DMS53 (cell line): Measurements from ENCODE around the gene AKR1E2.

Experiments
- DNase-seq: peaks from one replicate; lab custom pipeline; 2025; lab: John Stamatoyannopoulos, UW

AKR1E2 gene

DNA sequence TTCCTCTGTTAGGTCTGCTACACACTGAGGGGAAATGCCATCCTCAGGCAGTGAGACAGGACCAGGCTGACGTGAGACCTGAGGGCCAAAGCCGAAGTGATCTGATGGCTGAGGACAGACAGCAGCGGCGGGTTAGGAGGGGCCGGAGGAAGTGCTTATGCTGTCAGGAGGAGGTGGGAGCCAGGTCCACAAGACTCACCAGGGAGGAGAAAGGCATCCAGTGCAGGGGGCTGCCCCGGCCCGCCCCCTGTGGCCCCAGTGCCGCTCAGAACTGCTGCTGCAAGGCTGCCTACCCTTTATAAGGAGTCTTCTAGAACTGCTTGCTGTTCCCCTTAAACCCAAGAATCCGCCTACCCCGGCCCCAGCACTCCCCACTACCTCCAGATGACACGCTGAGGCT lies 19.8 kb downstream of the AKR1E2 start:
- DNase-seq: no peak

DNA sequence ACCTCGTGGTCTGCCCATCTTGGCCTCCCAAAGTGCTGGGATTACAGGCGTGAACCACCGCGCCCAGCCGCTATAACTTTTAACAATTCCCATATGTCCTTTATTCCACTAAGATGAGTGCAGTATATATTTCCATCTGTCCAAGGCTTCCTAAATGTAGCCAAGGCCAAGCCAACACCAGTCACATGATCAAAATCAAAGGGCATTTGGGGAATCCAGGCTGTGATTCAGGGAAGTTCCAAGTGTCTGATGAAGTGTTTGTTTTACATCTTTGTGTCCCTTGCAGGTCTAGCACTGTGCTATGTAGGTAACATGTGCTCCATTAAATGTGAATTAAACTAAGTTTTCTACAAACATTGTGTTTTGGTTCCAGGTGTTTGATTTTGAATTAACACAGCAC lies 20.8 kb downstream of the AKR1E2 start:
- DNase-seq: no peak

DNA sequence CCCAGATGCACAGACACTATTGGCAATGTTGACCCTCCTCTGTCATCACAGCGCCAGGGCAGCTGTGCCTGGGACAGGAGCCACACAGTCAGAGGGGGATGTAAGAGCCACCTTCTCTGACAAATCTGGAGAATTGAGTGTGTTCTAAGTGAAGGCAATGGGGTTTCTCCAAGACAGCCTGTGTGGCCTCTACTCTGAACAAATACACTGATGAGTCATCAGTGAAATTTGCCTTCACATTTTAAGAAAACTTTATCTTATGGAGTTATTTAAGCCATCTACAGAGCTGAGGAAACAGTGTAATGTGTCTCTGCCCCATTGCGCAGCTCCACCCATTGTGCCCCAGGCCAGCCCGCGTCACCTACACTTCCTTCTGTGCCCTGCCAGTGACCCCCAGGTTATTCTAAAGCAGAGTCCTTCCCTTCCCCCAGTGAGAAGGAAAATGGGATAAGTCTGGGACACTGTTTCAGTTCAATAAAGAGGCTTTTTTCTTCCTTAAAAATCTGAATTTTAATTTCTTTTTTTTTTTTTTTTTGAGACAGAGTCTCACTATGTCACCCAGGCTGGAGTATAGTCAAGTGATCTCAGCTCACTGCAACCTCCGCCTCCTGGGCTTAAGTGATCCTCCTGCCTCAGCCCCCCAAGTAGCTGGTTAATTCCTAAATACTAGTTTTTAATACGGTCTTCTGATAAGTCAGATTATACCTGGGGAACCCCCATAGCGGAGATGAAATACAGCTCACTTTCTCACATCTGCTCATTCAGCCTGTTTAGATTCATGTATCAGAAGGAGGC lies 21.8 kb downstream of the AKR1E2 start:
- no peak for DNase-seq

DNA sequence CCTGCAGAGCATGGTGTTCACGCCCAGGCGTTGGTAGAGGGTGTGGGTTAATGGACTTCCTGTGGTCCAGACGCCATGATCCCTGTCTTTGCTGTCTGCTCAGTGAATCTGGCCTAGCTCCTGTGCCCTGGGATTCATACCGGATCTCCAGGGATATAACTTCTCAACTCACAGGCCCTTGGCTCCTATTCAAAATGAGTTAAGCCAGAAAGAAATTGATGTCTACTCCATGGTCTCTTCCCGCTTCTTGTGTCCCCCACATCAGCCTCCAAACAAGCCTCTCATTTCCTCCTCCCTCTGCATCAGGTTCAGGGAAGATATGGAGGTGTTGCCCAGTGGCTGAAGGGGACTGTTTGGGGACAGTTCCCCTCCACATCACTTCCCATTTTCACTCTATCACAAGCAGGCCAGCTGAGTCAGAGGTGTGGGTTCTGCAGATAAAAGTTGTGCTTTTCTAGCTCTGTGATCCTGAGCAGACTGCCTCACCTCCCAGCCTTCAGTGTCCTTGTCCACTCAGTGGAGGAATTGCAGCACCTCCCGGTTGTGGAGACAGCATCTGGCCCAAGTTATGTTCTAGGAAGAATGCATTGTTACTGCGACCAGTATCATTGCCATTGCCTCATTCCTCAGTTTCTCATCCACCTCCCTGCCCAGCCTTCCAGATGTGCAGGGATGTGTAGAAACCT lies 22.5 kb downstream of the AKR1E2 start:
- no peak for DNase-seq

DNA sequence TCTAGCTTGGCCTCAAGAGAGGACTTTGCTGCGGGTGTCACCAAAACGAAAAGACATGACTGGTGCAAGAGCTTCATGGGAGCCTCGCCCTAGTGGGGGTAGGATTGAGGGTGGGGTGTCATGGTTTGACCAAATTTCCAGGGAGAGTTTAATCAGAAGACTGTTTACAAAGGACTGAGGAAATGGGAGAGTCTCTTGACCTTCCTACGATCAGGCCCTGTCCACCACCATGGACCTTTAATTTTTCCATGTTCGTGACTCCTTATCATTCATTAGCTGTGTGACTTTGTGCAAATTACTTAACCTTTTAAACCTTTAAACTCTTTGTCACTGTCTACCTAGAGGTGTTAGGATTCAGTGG lies 23.0 kb downstream of the AKR1E2 start:
- no peak for DNase-seq

DNA sequence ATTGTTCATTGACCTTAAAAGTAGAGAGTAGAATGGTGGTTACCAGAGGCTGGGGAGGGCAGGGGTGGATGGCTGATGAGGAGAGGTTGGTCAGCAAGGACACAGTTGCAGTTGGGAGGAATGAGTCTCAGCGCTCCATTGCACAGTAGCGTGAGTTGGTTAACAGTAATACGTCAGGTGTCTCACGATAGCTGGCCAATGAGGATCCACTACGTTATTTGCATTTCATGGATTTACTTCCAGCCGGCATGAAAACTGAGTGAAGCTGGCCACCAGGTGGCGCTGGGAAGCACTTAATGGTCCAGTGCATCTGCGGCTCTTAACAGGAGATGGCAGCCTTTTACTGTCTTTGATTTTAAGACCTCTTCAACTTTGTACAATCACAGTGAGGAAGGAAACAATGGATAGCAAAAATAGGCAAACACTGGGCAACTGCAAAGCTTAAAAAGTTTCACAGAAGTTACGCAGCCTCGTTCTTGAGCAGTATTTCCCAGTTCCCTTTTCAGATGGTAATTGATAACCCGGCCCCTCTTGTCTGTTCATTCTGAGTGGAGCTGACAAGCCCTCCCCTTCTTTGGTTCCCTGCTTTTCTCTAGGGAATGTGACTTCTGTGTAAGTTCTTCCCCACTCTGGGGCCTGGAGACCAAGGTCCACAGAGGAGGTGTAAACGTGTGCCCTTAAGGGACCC lies 23.7 kb downstream of the AKR1E2 start:
- peak; percentile 94 for DNase-seq

DNA sequence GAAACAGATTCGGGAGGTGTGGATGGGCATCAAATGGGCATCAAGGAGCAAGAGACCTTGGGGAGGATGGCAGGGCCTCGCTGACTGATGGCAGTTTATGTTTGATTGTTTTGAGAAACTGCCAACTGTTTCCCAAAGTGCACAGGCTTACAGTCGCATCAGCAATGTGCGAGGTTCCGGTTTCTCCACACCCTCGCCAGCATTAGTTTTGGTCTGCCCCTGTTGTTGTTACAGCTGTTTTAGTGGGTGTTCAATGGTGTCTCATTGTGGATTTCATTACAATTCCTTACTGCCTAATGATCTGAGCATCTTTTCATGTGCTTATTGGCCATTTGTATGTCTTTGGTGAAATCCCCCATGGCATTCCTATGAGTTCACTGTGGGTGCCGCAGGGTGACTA lies 24.4 kb downstream of the AKR1E2 start:
- no peak for DNase-seq

DNA sequence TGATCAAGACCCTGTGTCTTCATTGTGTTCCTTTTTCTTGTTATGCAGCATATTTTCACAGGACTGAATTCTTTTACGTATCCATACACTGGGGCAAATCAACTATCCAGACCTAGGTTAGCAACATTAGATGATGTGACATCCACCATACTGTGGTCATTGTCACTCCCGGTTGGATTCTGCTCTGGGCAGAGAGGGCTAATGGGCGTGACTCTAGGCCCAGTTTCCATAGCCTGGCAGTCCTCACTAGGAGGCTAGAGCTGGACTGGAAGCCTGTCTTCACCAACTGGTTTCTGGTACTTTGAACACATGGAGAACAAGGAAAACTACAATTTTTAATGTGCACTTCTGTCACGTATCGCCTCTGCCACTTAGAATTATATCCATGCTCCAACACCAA lies 25.2 kb downstream of the AKR1E2 start:
- no peak for DNase-seq

DNA sequence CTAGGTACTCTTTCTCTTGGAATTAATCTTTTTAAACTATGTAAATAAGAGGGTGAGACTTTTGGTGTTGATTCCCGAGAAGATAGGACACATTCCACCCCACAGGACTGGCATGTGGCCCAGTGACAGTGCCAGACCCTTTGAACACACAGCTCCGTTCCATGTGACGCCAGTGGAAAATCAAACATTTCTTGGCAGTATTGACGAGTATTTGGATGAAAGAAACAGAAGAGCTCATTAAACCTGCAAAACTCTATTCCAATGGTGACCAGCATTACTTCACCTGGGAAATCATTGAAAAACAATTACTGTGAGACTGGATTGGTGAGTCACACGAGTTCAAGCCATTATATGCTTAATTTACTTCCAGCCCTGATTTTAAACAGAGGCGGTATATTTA lies 25.8 kb downstream of the AKR1E2 start:
- DNase-seq: no peak

DNA sequence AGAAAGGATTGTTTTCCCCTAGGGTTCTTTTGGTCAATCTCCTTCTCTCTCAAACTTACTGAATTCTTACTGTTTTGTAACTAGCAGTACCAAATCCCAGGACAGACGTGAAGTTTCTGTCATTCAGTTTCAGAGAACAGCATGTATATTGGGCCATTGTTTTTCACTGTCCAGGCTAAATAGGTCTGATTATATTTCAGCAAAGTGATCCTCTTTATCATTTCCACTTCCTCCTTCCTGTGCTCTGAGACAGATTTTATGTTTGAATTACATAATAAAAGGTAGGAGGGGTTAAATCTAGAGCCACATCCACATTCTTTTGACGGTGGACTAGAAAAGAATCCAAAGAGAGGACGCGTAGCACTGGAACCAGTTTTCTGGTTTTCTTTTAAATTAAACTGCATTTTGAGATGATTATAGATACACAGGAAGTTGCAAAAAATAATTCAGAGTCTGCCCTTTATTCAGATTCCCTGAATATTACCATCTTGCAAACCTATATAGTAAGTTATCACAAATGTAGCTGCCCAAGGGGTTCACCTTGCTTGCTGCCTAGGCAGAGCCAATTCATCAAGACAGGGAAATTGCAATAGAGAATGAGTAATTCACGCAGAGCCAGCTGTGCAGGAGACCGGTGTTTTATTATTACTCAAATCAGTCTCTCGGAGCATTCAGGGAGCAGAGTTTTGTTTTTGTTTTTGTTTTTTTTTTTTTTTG lies 40.1 kb downstream of the AKR1E2 start:
- no peak for DNase-seq

DNA sequence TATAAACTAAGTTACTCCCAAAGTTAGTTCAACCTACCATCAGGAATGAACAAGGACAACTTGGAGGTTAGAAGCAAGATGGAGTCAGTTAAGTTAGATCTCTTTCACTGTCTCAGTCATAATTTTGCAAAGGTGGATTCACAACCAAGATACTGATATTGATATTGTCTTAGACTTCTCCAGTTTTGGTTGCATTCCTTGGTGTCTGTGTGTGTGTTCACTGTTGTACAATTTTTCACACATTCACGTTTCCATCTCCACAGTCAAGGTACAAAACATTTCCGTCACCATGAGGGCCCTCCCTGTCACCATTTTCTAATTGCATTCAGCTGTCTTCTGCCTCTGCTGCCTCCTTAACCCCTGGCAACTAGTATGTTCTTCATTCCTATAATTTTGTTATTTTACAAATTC lies 41.1 kb downstream of the AKR1E2 start:
- no peak for DNase-seq

DNA sequence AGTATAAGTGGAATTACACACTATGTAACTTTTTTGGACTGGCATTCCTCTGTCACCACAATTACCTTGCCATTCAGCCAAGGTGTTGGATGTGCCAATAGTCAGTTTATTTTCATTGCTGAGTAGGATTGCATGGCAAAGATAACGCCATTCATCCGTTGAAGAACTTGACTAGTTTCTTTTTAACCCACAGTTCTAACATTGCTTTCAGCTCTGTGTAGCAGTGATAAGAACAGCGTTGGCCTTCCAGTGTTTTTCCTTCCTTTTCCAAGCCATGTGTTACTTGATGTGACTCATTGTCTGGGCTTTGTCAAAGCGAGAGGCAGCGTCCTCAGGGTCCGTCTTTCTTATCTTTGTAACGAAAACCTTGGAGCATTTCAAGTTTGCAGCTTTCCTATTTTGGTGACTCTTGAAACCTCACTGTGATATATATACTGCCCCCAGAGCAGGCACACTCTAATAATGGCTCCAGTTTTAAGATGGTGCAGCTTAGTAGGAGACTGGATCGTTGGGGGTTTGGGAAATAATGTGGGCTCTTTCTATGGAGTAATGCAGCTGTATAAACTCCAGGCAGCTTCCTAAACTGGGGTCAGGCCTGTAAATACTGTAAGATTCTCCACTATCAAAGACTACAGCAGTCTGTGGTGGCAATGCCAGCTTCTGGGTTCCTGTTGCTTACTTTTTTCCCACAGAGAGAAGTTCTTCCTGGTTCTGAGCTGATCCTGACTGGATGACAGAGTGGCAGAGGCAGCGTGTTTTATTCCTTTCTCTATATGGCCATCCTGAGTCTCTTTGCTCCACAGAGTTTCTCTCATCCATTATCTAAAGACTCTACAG lies 41.7 kb downstream of the AKR1E2 start:
- no peak for DNase-seq

DNA sequence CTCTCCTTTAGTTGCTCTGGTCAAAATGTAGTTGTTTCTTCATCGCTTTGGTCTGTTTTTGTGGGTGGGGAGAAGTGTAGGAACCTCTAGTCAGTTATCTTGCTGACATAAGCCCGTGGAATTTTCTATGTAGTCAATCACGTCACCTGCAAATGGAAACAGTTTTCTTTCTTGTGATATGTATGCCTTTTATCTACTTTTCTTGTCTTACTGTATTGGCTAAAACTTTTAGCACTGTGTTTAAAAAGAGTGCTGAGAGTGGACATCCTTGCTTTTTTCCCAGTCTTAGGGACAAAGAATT lies 42.3 kb downstream of the AKR1E2 start:
- DNase-seq: no peak

DNA sequence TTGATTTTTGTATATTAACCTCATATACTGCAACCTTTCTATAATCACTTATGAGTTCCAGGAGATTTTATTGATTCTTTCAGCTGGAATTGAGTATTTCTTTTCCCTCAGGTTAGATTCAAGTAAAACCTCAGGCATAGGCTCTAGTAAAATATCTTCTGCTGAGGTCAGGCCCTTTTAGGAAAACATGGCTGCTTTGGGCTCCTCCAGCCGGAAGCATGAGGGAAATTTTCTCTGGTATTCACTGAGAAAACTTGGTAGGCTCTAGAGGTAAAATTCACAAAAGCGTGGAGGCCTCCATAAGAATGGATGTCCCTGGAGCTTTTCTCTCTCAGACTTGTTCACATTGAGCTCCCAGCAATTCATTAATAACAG lies 56.7 kb downstream of the AKR1E2 start:
- DNase-seq: no peak

DNA sequence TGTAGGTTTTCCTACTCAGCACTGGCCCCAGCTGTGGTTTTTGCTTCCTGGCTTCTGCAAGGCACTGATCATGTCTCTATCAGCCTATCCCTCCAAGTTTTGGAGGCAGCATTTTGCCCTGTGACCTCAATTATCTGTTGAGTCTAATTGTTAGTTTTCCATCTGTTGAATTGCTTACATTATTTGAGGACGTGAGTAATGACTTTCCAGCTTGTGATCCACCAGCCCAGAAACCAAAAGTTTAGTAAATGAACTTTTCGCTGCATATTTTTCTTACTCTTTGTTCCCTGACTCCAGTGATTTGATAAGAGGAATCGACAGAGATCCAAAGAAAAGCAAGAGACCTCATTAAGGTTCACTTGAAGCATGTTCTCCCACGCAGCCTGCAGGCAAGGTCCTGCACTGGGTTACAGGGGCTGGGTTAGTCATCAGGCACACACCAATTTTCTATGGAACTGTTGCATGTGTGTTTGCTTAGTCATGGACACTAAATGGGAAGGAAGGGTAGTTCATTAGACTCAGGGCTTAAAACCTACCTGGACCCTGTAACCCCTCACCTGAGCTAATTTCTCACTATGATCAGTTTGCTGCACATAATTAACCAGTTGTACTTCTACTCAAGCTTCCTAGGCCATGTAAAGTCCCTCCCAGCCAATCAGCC lies 57.2 kb downstream of the AKR1E2 start:
- DNase-seq: no peak

DNA sequence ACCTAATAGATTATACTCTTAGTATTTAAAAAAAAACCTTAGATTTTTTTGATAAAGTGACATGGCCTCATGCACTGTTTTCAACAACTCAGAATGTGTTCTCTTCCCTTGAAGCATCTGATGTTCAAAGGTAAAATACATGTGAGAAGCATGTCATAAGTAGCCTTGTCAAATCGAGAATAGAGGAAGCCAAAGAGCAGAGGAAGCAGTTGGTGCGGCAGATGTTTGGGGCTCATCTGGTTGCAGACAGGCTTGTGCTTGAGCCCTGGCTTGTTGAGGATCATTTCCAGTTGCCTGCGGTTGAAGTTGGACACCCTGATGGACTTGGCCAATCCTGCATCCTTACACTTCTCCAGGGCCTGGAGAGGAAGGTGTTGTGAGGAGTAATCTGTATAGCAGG lies 59.2 kb downstream of the AKR1E2 start:
- no peak for DNase-seq

DNA sequence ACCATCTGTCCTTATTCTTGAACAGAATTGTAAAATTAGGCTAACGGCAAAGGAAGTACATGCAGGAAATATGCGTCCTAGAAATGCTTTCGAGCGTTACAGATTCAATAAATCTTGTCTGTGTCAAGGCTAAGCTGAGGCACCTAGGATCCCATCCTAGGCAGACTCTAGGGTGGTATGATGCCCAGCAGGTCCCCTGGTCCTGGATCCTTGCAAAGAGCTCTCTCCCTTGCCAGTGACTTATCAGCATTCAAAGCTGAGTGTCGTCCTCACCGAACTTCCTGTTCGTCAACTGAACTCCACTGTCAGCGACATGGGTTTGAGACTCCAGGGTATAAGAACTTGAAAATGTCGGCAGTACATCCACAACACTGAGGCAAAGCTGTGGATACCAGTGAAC lies 61.5 kb downstream of the AKR1E2 start:
- no peak for DNase-seq

DNA sequence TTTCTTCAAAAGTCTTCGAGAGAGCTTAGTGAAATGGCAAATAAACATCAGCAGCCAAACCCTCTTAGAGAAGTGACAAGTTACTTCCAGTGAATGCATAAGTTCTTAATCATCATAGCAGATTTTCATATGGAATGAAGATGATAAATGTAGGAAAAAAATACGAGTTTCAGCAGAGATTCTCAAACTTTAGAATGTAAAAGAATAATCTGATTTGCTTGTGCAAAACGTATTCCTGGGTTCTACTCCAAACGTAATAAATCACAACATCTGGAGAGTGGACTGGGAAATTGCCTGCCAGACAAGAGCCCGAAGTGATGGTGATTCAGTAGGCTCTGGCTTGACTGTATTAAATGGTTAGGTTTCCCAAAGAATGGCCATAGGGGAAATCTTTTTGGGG lies 62.2 kb downstream of the AKR1E2 start:
- no peak for DNase-seq

DNA sequence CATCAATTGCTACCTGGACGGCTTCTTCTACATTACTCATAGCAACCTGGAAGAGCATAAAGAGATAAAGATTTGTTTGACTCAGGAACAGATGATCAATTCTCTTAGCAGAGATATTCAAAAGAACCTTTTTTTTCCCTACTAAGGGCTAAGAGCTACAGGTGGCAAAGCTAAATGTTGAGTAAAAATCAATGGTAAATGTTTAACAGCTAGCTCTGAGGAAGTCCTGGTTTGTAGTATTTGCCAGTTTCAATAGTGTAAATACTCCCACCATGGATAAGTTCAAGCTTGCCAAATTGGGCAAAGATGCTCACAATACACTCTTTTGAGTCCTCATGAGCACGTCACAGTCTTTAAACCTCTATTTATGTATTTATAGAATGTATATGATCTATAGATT lies 64.0 kb downstream of the AKR1E2 start:
- no peak for DNase-seq

DNA sequence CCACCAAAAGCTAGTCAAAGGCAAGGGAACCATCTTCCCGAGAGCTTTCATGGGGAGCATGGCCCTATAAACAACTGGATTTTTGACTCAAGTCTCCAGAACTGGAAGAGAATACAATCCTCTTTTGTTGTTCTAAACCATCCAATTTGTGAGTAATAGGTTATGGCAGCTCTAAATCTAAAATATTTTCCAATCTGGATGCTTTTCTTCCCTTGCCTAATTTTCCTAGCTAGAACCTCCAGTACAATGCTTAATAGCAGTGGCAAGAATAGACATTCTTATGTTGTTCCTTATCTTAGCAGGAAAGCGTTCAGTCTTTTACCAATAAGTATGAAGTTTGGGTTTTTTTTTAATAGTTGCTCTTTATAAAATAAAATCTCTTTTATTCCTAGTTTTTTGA lies 66.7 kb downstream of the AKR1E2 start:
- no peak for DNase-seq

DNA sequence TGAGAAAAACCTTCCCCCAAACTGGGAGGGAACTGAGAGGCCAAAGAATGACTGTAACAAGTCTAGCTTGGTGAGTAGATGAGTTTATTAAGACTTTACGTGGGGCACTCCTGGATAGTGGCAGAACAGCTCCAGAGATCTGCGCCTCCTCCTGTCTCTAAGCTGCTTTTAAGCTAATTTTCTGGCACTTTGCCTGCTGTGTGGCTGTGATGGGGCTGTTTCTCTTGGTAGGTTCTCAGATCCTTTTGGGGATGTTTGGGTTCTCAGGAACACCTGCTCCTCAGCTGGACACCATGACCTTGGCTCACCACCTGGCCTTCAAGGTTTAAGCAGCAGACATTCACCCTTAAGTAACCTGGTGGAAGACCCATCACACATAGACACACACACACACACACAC lies 68.3 kb downstream of the AKR1E2 start:
- DNase-seq: no peak
